ENCODE data around the gene PROX2.

PROX2 gene

GRCh38 chr14:74875941-74876913 lies at the start of gene PROX2:
Gene PROX2 (minus strand): TSS chr14:74876145. CDS start chr14:74863834, 12,311 bp downstream.
- no peak within 1 kb of the TSS for H3K4me3 ChIP-seq
- H3K27ac ChIP-seq, result no peak within 1 kb of the TSS
- no peaks in the 10 kb centered on the region for H3K9me3 ChIP-seq (ENCODE audit: low read depth, low read length)
- H3K36me3 ChIP-seq (ENCODE audit: insufficient read depth, low read length), result no peaks in the 10 kb centered on the region
- no peak for DNase-seq (ENCODE audit: low read depth, low spot score)
- TF ChIP-seq EZH2 (IDR thresholded peaks at IDR 0.05) (no peak), POLR2AphosphoS5 (IDR thresholded peaks at IDR 0.05; ENCODE audit: borderline replicate concordance, low read depth, low read length) (no peak), FOXP2 (optimal IDR thresholded peaks at IDR 0.05; ENCODE audit: control extremely low read depth, extremely low read length, insufficient read depth) (no peak)
- no peak within 1 kb of the TSS for H3K9ac ChIP-seq (ENCODE audit: insufficient read length)

- TF ChIP-seq EZH2 (IDR thresholded peaks at IDR 0.05) (no peak), POLR2AphosphoS5 (IDR thresholded peaks at IDR 0.05; ENCODE audit: borderline replicate concordance, low read depth, low read length) (no peak)
- Histone ChIP-seq H3K36me3 (ENCODE audit: insufficient read depth, low read length) (no peaks in the 10 kb centered on the region), H3K4me3 (no peak overlapping the region), H3K9me3 (ENCODE audit: low read depth, low read length) (no peaks in the 10 kb centered on the region), H3K27ac (no peak overlapping the region), H3K9ac (ENCODE audit: insufficient read length) (no peak overlapping the region)
- no peak for DNase-seq (ENCODE audit: low read depth, low spot score)
Measured at GRCh38 chr14:74924061-74924460, 48.1 kb upstream of the PROX2 start.

- H3K9me3 ChIP-seq (ENCODE audit: low read depth, low read length), result no peaks in the 10 kb centered on the region
- no peak for DNase-seq (ENCODE audit: low read depth, low spot score)
- no peak within 1 kb of the TSS for H3K27ac ChIP-seq
- no peak within 1 kb of the TSS for H3K4me3 ChIP-seq
- no peak for TF ChIP-seq EZH2 (IDR thresholded peaks at IDR 0.05)
- TF ChIP-seq POLR2AphosphoS5 (IDR thresholded peaks at IDR 0.05; ENCODE audit: borderline replicate concordance, low read depth, low read length), result no peak
- no peak for TF ChIP-seq FOXP2 (optimal IDR thresholded peaks at IDR 0.05; ENCODE audit: control extremely low read depth, extremely low read length, insufficient read depth)
- no peak within 1 kb of the TSS for H3K9ac ChIP-seq (ENCODE audit: insufficient read length)
- H3K36me3 ChIP-seq (ENCODE audit: insufficient read depth, low read length), result no peaks in the 10 kb centered on the region
Measured at GRCh38 chr14:74922752-74923401, 46.9 kb upstream of the PROX2 start, which contains the start of gene RPS6KL1. Gene RPS6KL1 (minus strand): TSS chr14:74923260. CDS start chr14:74921541, 1,719 bp downstream.

GRCh38 chr14:74921987-74922751 lies 46.2 kb upstream of the PROX2 start:
- Histone ChIP-seq H3K27ac (no peak overlapping the region), H3K36me3 (ENCODE audit: insufficient read depth, low read length) (no peaks in the 10 kb centered on the region), H3K9me3 (ENCODE audit: low read depth, low read length) (no peaks in the 10 kb centered on the region), H3K9ac (ENCODE audit: insufficient read length) (no peak overlapping the region), H3K4me3 (no peak overlapping the region)
- TF ChIP-seq EZH2 (IDR thresholded peaks at IDR 0.05) (no peak), FOXP2 (optimal IDR thresholded peaks at IDR 0.05; ENCODE audit: control extremely low read depth, extremely low read length, insufficient read depth) (no peak), POLR2AphosphoS5 (IDR thresholded peaks at IDR 0.05; ENCODE audit: borderline replicate concordance, low read depth, low read length) (no peak)
- DNase-seq (ENCODE audit: low read depth, low spot score), result no peak

GRCh38 chr14:74921053-74921620 lies 45.2 kb upstream of the PROX2 start:
- DNase-seq (ENCODE audit: low read depth, low spot score), result no peak
- no peaks in the 10 kb centered on the region for H3K9me3 ChIP-seq (ENCODE audit: low read depth, low read length)
- no peak for TF ChIP-seq EZH2 (IDR thresholded peaks at IDR 0.05)
- no peak for TF ChIP-seq POLR2AphosphoS5 (IDR thresholded peaks at IDR 0.05; ENCODE audit: borderline replicate concordance, low read depth, low read length)
- no peak for TF ChIP-seq FOXP2 (optimal IDR thresholded peaks at IDR 0.05; ENCODE audit: control extremely low read depth, extremely low read length, insufficient read depth)
- H3K4me3 ChIP-seq, result no peak overlapping the region
- no peaks in the 10 kb centered on the region for H3K36me3 ChIP-seq (ENCODE audit: insufficient read depth, low read length)
- H3K9ac ChIP-seq (ENCODE audit: insufficient read length), result no peak overlapping the region
- no peak overlapping the region for H3K27ac ChIP-seq

- TF ChIP-seq EZH2 (IDR thresholded peaks at IDR 0.05) (no peak), POLR2AphosphoS5 (IDR thresholded peaks at IDR 0.05; ENCODE audit: borderline replicate concordance, low read depth, low read length) (no peak), FOXP2 (optimal IDR thresholded peaks at IDR 0.05; ENCODE audit: control extremely low read depth, extremely low read length, insufficient read depth) (no peak)
Measured at GRCh38 chr14:74920281-74920680, 44.3 kb upstream of the PROX2 start.

GRCh38 chr14:74919421-74920165 lies 43.6 kb upstream of the PROX2 start:
- Histone ChIP-seq H3K4me3 (no peak overlapping the region), H3K27ac (no peak overlapping the region), H3K9me3 (ENCODE audit: low read depth, low read length) (no peaks in the 10 kb centered on the region), H3K36me3 (ENCODE audit: insufficient read depth, low read length) (no peaks in the 10 kb centered on the region), H3K9ac (ENCODE audit: insufficient read length) (no peak overlapping the region)
- TF ChIP-seq POLR2AphosphoS5 (IDR thresholded peaks at IDR 0.05; ENCODE audit: borderline replicate concordance, low read depth, low read length) (no peak), FOXP2 (optimal IDR thresholded peaks at IDR 0.05; ENCODE audit: control extremely low read depth, extremely low read length, insufficient read depth) (no peak), EZH2 (IDR thresholded peaks at IDR 0.05) (no peak)
- DNase-seq (ENCODE audit: low read depth, low spot score), result no peak

More at GRCh38 chr14:74920281-74920680, 44.3 kb upstream of the PROX2 start:
- Histone ChIP-seq H3K9ac (ENCODE audit: insufficient read length) (no peak overlapping the region), H3K4me3 (no peak overlapping the region), H3K9me3 (ENCODE audit: low read depth, low read length) (no peaks in the 10 kb centered on the region), H3K36me3 (ENCODE audit: insufficient read depth, low read length) (no peaks in the 10 kb centered on the region), H3K27ac (no peak overlapping the region)
- no peak for DNase-seq (ENCODE audit: low read depth, low spot score)
